ENCODE data around the gene ATG5.

ATG5 gene

GRCh38 chr6:106325336-106326178 is at the start of gene ATG5:
TSS of gene ATG5 (minus strand) at chr6:106325760. CDS start at chr6:106316208, 9,552 bp downstream.
- peak; percentile 100 for DNase-seq

GRCh38 chr6:106373502-106374239 is 48.1 kb upstream of the ATG5 start:
- DNase-seq = no peak

GRCh38 chr6:106372838-106373501 is 47.4 kb upstream of the ATG5 start:
- no peak for DNase-seq

GRCh38 chr6:106370639-106371038 is 45.1 kb upstream of the ATG5 start:
- no peak for DNase-seq

GRCh38 chr6:106369739-106370138 is 44.2 kb upstream of the ATG5 start:
- no peak for DNase-seq

GRCh38 chr6:106363401-106364138 is 38.0 kb upstream of the ATG5 start:
- no peak for DNase-seq

GRCh38 chr6:106360989-106361430 is 35.5 kb upstream of the ATG5 start:
- DNase-seq = peak; percentile 20

- peak; percentile 71 for DNase-seq
Observed at GRCh38 chr6:106360410-106360988, 34.9 kb upstream of the ATG5 start, which contains the start of gene CRYBG1. TSS of gene CRYBG1 (plus strand) at chr6:106360717. CDS start at chr6:106360909, 192 bp downstream.

- DNase-seq = no peak
Observed at GRCh38 chr6:106359959-106360409, 34.4 kb upstream of the ATG5 start.

GRCh38 chr6:106356378-106356777 is 30.8 kb upstream of the ATG5 start:
- DNase-seq = no peak

- DNase-seq = no peak
Observed at GRCh38 chr6:106347219-106347618, 21.7 kb upstream of the ATG5 start.

- peak; percentile 45 for DNase-seq
Observed at GRCh38 chr6:106339334-106340029, 13.9 kb upstream of the ATG5 start.

GRCh38 chr6:106334646-106335448 is 9.3 kb upstream of the ATG5 start:
- peak; percentile 34 for DNase-seq

- DNase-seq = no peak
Observed at GRCh38 chr6:106324726-106325335, 729 bp downstream of the ATG5 start.

GRCh38 chr6:106321940-106322339 is 3.6 kb downstream of the ATG5 start:
- DNase-seq = no peak

GRCh38 chr6:106318851-106319250 is 6.7 kb downstream of the ATG5 start:
- no peak for DNase-seq

- DNase-seq = no peak
Observed at GRCh38 chr6:106318061-106318460, 7.5 kb downstream of the ATG5 start.

GRCh38 chr6:106316375-106316766 is 9.2 kb downstream of the ATG5 start:
- DNase-seq = no peak

GRCh38 chr6:106315765-106316374 is 9.7 kb downstream of the ATG5 start:
- no peak for DNase-seq
